COR-L47 (cell line): Measurements from ENCODE around the gene SMCHD1.

Source experiments
- DNase-seq: peaks from one replicate; lab custom pipeline; 2025; lab: John Stamatoyannopoulos, UW

Gene SMCHD1

DNA sequence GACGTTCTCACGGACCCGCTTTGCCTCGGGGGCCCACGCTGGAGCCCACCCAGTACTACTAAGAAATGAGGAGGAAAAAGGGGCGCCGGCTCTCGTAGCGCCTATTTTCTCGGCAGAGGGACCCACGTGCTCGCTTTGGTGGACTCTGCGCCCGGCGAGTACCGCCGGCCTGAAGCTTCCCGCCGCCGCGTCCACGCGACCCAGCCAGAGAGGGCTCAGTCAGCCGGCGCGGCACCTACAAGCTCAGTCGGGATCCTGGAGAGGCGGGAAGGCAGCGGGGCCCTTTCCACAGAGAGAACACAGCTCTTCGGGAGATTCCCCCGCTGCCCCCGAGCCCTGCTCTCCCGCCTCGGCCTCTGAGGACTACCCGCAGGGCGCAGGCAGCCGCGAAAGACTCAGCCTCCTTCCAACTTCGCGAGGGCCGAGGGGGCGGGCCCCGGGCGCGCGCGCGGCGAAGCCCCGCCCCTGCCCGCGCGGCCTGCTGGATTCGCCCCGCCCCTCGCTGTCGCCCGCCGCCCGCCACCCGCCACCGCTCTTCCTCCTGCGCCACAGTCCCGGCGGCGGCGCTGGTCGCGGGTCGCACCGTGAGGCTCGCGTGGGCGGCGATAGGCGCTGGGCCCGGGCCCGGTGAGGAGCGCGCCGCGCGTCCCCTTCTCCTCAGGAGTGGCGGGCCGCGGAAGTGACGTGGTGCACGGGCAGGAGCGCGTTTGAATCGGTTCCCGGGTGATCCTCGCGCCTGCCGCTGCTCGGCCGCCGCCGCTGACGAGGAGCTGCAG lies at the start of gene SMCHD1:
TSS of gene SMCHD1 (plus strand) at position 549 of the 776 bp plus-strand sequence. CDS start 350 bp downstream, outside the sequence.
- DNase-seq = peak; percentile 90

DNA sequence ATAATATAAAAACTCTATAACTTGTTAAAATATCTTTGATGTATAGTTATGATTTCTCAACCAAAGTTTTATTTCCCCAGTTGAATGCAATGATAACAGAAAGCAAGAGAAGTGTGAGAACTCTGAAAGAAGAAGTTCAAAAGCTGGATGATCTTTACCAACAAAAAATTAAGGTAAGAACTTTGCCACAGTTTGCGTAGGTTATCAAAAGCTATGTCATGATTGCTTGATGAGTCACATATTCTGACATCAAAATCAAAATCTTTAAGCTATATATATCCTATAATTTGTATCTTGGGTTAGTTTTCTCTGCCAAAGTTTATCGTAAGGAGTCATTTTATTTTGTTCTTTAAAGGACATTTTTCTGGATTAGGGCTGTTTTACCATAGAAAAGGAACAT lies 49.2 kb upstream of the SMCHD1 start:
- no peak for DNase-seq

DNA sequence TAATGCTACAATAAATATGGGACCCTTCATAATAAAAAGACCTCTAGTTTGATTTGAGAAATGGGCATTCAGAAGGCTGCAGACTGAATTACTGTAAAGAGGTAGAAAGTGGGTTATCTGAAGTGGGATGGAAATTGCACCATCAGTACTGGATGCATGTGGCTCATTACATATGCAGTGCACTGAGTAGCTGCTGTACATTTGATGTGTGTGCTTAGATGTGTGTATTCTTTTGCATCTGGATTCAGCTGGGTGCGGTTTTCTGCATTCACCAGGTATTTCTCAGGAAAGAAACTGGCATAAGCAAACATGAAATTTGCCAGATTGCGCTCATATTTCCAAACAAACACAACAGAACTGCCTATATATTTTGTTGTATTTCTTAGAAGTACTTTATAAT lies 45.9 kb upstream of the SMCHD1 start:
- no peak for DNase-seq

DNA sequence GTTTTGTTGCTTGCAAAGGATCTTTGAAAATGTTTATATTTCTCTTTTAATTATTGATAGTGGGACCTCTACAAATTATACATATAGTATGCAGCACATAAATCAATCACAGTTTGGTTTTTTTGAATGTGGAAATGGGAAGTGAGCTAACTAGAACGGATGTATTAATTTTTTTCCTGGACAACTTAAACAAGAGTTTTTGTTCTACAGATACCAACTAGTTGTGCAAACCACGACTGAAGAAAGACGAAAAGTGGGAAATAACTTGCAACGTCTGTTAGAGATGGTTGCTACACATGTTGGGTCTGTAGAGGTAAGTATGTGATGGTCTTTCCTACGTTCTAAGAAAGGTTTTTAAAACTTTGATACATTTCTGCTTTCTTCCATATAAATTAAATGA lies 45.0 kb upstream of the SMCHD1 start:
- DNase-seq = no peak

DNA sequence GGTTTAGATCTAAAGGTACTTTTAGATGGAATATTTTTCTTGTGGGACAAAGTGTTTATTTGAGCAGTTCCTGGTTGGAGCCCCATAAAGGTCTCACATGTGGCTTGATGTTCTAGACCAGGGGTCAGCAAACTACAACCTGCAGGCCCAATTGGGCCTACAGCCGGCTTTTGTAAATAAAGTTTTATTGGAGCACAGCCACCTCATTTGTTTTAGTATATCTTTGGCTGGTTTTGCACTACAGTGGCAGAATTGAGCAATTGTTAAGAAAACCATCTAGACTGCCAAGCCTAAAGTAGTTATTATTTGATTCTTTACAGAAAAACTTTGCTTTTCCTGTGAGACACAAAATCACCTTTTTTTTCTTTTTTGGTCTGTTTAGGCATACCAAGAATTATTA lies 42.5 kb upstream of the SMCHD1 start:
- no peak for DNase-seq

GRCh38 chr18:2617401-2617998 lies 38.0 kb upstream of the SMCHD1 start:
- DNase-seq = no peak

DNA sequence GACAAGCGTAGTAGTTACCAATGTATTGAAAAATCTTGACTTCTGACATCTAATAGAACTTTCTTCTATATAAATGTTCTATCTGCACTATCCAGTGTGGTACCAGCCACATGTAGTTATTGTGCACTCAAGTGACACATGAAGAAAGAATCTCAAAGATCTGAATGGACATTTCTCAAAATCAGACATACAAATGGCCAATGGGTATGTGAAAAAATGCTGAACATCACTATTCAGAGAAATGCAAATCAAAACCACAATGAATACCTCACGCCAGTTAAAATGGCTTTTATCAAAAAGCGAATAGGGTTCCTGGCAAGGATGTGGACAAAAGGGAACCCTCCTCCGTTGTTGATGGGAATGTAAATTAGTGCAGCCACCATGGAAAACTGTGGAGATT lies 37.5 kb upstream of the SMCHD1 start:
- DNase-seq = no peak

DNA sequence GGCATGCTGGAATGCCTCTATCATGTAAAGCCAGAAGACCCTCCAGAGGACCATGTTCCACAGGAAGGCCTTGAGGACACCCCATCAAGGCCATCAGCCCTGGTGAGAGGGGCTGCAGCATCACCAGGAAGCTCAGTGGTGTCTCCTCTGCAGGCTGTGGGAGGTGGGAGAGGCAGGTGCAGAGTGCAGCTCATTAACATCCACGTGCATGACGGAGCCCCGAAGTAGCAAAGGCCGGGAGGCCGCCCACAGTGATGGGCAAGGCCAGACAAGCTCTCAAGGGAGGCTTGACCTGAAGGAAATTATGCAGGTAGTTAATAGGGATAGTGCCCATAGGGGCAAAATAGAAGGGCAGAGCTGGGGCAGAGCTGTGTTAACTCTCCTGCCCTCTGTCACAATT lies 30.3 kb upstream of the SMCHD1 start:
- DNase-seq = no peak

DNA sequence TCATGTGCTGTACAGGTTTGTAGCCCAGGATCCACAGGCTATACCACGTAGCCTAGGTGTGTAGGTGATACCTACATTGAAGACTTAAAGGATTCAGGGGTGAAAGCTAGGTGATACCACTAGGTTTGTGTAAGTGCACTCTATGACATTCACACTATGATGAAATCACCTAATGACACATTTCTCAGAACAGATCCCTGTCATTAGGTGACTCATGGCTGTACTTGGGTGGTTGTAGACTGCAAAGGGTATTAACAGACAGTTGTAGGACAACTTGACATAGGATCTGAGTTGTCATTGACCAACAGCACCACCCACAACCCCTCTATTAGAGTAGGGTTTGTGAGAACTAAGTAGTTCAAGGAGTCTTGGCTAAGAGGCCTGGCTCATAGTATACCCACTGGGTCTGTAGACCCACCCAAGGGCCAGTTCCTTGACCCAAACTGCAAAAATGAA lies 27.7 kb upstream of the SMCHD1 start:
- DNase-seq = no peak

DNA sequence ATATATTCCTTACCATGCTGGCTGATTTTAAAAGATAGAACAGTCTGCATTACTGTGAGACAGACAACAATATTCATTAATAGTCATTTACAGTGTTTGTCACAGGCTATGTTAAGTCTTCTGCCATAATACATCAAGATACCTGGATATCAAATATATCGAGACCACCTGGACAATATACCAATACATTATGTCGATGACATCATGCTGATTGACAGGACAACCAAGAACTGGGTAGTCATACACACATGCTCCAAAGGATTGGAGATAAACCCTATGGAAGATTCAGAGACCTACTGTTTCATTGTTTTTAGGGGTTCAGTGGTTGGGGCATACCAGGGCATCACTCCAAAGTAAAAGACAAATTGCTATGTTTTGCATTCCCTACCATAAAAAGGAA lies 26.5 kb upstream of the SMCHD1 start:
- no peak for DNase-seq

DNA sequence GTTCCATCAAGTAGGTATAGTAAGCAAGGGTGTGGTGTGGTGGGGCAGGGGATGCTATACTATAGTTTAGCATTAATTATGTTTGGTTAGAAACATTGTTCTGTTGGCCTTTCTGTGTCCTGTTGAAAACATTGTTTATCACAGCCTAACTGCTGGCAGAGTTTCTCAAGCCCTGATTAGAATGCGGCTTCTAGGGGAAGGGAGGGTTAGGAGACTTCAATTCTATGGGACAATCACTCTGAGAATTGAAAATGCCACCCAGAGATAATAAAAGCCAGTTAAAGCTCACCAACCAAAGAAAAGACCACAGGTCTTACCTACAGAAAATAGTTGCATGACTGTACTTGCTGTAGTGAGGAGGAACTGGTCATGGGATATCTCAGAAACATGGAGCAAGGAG lies 19.9 kb upstream of the SMCHD1 start:
- DNase-seq = no peak

GRCh38 chr18:2636126-2636631 lies 19.3 kb upstream of the SMCHD1 start:
- DNase-seq = no peak

DNA sequence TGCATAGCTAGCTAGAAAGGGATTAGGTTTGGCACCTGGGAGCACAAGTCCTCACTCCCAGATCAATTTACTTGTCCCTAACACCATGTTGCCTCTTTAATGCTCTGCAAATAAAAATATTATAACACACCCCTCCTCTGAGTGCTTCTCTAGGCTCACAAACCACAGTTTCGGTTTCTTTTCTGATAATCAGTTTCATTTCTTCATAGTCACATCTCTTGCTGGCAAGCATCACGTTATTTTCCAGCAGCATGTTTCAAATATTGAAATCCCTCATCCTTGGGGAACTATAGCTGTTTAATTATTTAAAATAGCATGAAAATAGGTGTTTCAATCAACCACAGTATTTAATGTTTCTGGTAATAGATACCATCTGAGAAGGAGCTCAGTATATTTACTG lies 13.9 kb upstream of the SMCHD1 start:
- DNase-seq = no peak

GRCh38 chr18:2642771-2643170 lies 12.8 kb upstream of the SMCHD1 start:
- DNase-seq = no peak

DNA sequence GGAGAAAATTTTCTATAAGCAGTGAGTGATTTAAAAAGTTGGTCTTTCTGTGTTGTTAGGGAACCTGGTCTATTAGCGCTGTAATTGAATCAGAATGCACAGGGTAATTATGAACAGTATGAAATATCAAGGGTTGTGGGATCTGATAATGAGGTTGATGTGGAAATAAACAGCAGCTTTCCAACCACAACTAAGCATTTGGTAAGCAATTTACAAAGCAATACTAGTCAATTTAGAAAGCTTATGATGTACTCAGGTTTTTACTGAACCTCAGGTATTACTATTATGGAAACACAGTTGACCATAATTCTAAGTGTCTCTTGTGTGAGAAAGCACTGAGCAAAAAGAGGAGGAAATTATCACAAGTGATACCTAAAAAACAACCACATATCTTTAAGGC lies 11.0 kb upstream of the SMCHD1 start:
- no peak for DNase-seq

DNA sequence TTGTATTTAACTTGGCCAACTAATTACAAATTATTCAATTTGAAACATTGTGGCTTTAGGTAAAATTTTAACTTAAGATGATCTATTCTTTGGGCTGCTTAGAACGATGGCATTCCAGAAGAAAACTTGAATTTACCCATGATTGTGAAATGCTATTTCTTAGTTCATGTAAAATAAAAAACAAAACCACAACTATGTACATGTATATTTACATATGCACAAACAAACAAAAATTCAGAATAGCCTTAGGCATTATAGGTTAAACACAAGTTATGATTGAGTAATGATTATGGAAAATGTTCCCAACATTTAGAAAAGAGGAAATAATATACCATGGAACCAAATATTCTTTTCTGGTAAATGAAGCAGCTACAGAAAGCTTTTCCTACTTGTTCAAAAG lies 3.5 kb upstream of the SMCHD1 start:
- no peak for DNase-seq

- no peak for DNase-seq
These were observed 2.1 kb upstream of the SMCHD1 start for GRCh38 chr18:2653467-2653866.

DNA sequence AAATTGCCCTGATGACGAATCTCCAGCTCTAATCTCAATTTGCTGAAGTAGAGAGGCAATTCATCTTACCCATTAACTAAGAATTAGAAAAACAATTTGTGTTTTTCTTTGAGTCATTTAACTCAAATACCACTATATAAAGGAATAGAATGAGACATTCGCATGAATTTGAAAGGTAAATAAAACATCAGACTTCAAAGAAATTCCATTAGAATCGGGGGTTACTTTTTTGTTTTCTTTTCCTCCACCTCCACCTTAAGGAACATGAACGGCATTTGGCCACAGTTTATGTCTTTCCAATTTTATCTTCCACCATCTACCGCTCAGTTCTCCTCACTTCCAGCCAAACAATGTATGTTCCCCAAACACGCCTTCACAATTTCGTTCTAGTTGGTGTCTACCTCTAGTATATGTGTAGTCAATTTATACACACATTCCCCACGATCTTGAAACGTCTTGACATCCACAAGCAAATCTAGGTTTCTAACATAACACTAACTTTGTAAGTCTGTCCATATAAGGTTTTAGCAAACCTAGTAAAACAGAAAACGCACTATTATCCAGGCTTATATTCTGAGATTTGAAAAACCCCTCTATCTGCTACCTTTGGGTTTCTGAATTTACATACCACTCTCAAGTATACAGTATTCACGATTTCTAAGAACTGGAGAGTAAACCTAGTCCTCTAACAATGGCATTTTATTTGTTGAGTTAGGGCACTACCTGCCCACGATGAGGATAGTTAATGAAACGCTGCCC lies 1.2 kb upstream of the SMCHD1 start:
- no peak for DNase-seq

GRCh38 chr18:2654928-2655177 lies 673 bp upstream of the SMCHD1 start:
- DNase-seq = no peak

- peak; percentile 74 for DNase-seq
These were observed 369 bp downstream of the SMCHD1 start for GRCh38 chr18:2655954-2656236.

- DNase-seq = peak; percentile 46
These were observed 883 bp downstream of the SMCHD1 start for GRCh38 chr18:2656237-2656980.

GRCh38 chr18:2656981-2657512 lies 1.5 kb downstream of the SMCHD1 start:
- DNase-seq = no peak
